Retinal pigment epithelial cell (primary cell): ENCODE data around the gene PEX19.

Experiments
- DNase-seq: peaks from one replicate; pipeline ENCODE4 v3.0.0-alpha.2; 2010; ENCODE audit warnings: low read depth
- H3K4me3 ChIP-seq: 2 replicates; pipeline ENCODE4 v1.5.1; 2011; ENCODE audit warnings: mild to moderate bottlenecking, low read length, control low read depth, moderate library complexity
- TF ChIP-seq, protein P1 (sequence below): conservative IDR thresholded peaks from 2 replicates; pipeline ENCODE4 v1.5.1; 2011; ENCODE audit warnings: low read depth, low read length, control low read depth, inconsistent platforms

PEX19 gene

GRCh38 chr1:160315359-160315758, 30.4 kb upstream of the PEX19 start:
- no peak overlapping the region for H3K4me3 ChIP-seq
- TF ChIP-seq, protein P1, sequence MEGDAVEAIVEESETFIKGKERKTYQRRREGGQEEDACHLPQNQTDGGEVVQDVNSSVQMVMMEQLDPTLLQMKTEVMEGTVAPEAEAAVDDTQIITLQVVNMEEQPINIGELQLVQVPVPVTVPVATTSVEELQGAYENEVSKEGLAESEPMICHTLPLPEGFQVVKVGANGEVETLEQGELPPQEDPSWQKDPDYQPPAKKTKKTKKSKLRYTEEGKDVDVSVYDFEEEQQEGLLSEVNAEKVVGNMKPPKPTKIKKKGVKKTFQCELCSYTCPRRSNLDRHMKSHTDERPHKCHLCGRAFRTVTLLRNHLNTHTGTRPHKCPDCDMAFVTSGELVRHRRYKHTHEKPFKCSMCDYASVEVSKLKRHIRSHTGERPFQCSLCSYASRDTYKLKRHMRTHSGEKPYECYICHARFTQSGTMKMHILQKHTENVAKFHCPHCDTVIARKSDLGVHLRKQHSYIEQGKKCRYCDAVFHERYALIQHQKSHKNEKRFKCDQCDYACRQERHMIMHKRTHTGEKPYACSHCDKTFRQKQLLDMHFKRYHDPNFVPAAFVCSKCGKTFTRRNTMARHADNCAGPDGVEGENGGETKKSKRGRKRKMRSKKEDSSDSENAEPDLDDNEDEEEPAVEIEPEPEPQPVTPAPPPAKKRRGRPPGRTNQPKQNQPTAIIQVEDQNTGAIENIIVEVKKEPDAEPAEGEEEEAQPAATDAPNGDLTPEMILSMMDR: no peak
- no peak for DNase-seq

GRCh38 chr1:160309571-160309970, 24.6 kb upstream of the PEX19 start:
- DNase-seq: no peak
- H3K4me3 ChIP-seq: no peak overlapping the region
- TF ChIP-seq, protein P1: no peak

DNA sequence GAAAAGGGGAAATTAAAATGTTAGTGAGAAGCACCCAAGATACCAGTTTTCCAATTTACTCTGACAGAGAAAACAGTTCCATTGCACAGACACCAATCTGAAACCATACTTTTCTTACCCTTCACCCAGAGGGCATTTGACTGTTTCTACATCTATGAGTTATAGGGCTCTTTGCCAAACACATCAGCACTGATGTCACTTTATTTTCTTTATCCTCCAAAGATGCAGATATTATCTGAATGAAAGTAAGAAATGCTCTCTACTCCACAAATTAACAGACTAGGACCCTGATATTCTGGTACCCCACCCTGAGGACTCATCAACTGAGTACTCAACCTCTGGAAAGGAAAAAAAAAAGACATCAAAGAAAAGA, 24.2 kb upstream of the PEX19 start:
- DNase-seq: no peak

GRCh38 chr1:160308451-160309184, 23.7 kb upstream of the PEX19 start:
- TF ChIP-seq, protein P1: no peak
- no peak overlapping the region for H3K4me3 ChIP-seq
- DNase-seq: no peak

More for the DNA sequence above, 24.2 kb upstream of the PEX19 start:
- H3K4me3 ChIP-seq: no peak overlapping the region
- TF ChIP-seq, protein P1: no peak

GRCh38 chr1:160307118-160307791, 22.3 kb upstream of the PEX19 start:
- no peak for DNase-seq
- TF ChIP-seq, protein P1: no peak

DNA sequence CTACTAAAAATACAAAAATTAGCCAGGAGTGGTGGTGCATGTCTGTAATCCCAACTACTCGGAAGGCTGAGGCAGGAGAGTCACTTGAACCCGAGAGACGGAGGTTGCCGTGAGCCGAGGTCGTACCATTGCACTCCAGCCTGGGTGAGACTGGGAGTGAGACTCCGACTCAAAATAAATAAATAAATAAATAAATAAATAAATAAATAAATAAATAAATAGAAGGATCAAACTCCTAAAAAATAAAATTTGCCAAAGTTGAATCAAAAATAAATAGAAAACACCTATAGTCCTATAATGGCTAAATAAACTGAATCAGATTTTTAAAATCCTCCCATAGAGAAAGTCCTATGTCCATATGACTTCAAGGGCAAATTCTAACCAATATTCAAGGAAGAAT, 15.2 kb upstream of the PEX19 start:
- TF ChIP-seq, protein P1: no peak
- no peak for DNase-seq
- H3K4me3 ChIP-seq: no peak overlapping the region

More at GRCh38 chr1:160307118-160307791, 22.3 kb upstream of the PEX19 start:
- H3K4me3 ChIP-seq: no peak overlapping the region

DNA sequence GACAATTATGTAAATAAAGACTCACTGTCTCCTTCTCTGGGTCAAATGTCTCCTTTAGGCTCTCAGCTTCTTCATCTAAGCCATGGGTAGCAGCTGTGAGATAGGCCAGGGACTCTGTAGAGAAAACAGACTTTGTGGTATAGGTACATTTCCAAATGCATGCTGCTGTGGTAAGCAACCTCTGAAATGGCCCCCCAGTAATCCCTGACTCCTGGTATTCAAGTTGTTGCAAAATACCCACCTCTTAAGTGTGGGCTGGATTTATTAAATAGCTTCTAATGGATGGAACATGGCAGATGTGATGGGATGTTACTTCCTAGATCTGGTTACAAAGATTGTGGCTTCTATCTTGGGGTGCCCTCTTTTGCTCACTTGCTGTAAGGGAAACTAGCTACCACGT, 11.1 kb upstream of the PEX19 start:
- no peak for DNase-seq
- TF ChIP-seq, protein P1: no peak
- H3K4me3 ChIP-seq: no peak overlapping the region
